ENCODE results near the gene SNAP23.

GRCh38 chr15:42474827-42475226 lies 20.6 kb upstream of the SNAP23 start:
- TF ChIP-seq CTCF (IDR thresholded peaks at IDR 0.05; ENCODE audit: low read length): no peak
- TF ChIP-seq EZH2 (optimal IDR thresholded peaks at IDR 0.05; ENCODE audit: low read depth, low read length): no peak
